Measurements from ENCODE around the gene LPCAT2. TPM values are rescaled to one million over a fixed set of nuclear protein-coding genes. Genes with fewer than 3 reads are reported as not detected.

LPCAT2 gene
- total RNA-seq, 1 experiment from 2014 or later: 7.1 TPM

- DNase-seq (ENCODE audit: low spot score): no peak
- peaks cover 38% of the 10 kb centered on the region for H3K36me3 Mint-ChIP-seq
- ChIA-PET CTCF (no interaction called here), POLR2A (no interaction called here)
- peaks cover 19% of the 10 kb centered on the region for H3K4me1 Mint-ChIP-seq
- H3K27ac Mint-ChIP-seq: no peak overlapping the region
- peak; percentile 76 for TF ChIP-seq USF1 (CRISPR knock-in tag; IDR thresholded peaks at IDR 0.05)
- peak; percentile 75 for TF ChIP-seq USF2 (CRISPR knock-in tag; IDR thresholded peaks at IDR 0.05)
- no peak for TF ChIP-seq CTCF (IDR thresholded peaks at IDR 0.05)
- no peak overlapping the region for H3K4me3 Mint-ChIP-seq
- peaks cover 10% of the 10 kb centered on the region for H3K27me3 Mint-ChIP-seq (ENCODE audit: low read depth)
- ATAC-seq: peak; percentile 43
- peaks cover 67% of the 10 kb centered on the region for H3K9me3 Mint-ChIP-seq
These were observed 119.6 kb downstream of the LPCAT2 start for GRCh38 chr16:55628306-55628968.

GRCh38 chr16:55630774-55631173, 121.9 kb downstream of the LPCAT2 start:
- Mint-ChIP-seq H3K27me3 (ENCODE audit: low read depth) (peaks cover 10% of the 10 kb centered on the region), H3K9me3 (peaks cover 78% of the 10 kb centered on the region), H3K4me3 (no peak overlapping the region), H3K36me3 (peaks cover 38% of the 10 kb centered on the region), H3K4me1 (peaks cover 17% of the 10 kb centered on the region), H3K27ac (no peak overlapping the region)
- ChIA-PET CTCF (no interaction called here), POLR2A (no interaction called here)
- ATAC-seq (no peak), DNase-seq (ENCODE audit: low spot score) (no peak)
- TF ChIP-seq PRRX2 (CRISPR knock-in tag; IDR thresholded peaks at IDR 0.05) (no peak), NR2C2 (CRISPR knock-in tag; IDR thresholded peaks at IDR 0.05) (no peak), CTCF (IDR thresholded peaks at IDR 0.05) (no peak), TCF7 (CRISPR knock-in tag; IDR thresholded peaks at IDR 0.05; ENCODE audit: low read depth) (no peak), SP1 (CRISPR knock-in tag; conservative IDR thresholded peaks at IDR 0.05) (no peak), ZNF138 (CRISPR knock-in tag; conservative IDR thresholded peaks at IDR 0.05) (no peak), ZNF416 (CRISPR knock-in tag; IDR thresholded peaks at IDR 0.05) (no peak), ZNF423 (CRISPR knock-in tag; IDR thresholded peaks at IDR 0.05) (no peak), ZBTB21 (CRISPR knock-in tag; IDR thresholded peaks at IDR 0.05; ENCODE audit: borderline replicate concordance) (no peak), PREB (CRISPR knock-in tag; IDR thresholded peaks at IDR 0.05; ENCODE audit: borderline replicate concordance) (no peak), ZNF263 (CRISPR knock-in tag; IDR thresholded peaks at IDR 0.05; ENCODE audit: low read depth) (no peak), TEAD4 (CRISPR knock-in tag; IDR thresholded peaks at IDR 0.05) (no peak)

- Mint-ChIP-seq H3K36me3 (peaks cover 38% of the 10 kb centered on the region), H3K4me3 (no peak overlapping the region), H3K27me3 (ENCODE audit: low read depth) (peaks cover 10% of the 10 kb centered on the region), H3K27ac (no peak overlapping the region), H3K9me3 (peaks cover 73% of the 10 kb centered on the region), H3K4me1 (peaks cover 19% of the 10 kb centered on the region)
- DNase-seq (ENCODE audit: low spot score) (no peak), ATAC-seq (no peak)
- ChIA-PET POLR2A (no interaction called here), CTCF (no interaction called here)
- TF ChIP-seq ATF6 (CRISPR knock-in tag; IDR thresholded peaks at IDR 0.05) (no peak), JUN (CRISPR knock-in tag; IDR thresholded peaks at IDR 0.05) (no peak), STAT6 (CRISPR knock-in tag; conservative IDR thresholded peaks at IDR 0.05; ENCODE audit: low read depth) (no peak), SOX15 (CRISPR knock-in tag; IDR thresholded peaks at IDR 0.05) (no peak)
These were observed 123.4 kb downstream of the LPCAT2 start for GRCh38 chr16:55632259-55632658.
